Embryonic facial prominence (tissue), 1 donor: ENCODE results near the gene RNF128.
"Not testable (repeated sequence)": the region's sequence is repeated elsewhere in the genome, so short reads cannot be mapped to it uniquely, and the experiment has no call there.

Source experiments
- DNase-seq: peaks from one replicate; pipeline ENCODE4 v3.0.0-alpha.2; 2016; ENCODE audit errors: extremely low spot score

The RNF128 gene

GRCh38 chrX:106748377-106748776 is 21.9 kb downstream of the RNF128 start:
- DNase-seq: no peak

- DNase-seq: no peak
Measured at GRCh38 chrX:106751407-106751806, 24.9 kb downstream of the RNF128 start.

- no peak for DNase-seq
Measured at GRCh38 chrX:106752101-106752678, 25.7 kb downstream of the RNF128 start.

GRCh38 chrX:106769288-106769687 is 42.8 kb downstream of the RNF128 start:
- not testable (repeated sequence) for DNase-seq

GRCh38 chrX:106774981-106775380 is 48.5 kb downstream of the RNF128 start:
- DNase-seq: no peak

GRCh38 chrX:106780264-106780663 is 53.8 kb downstream of the RNF128 start:
- no peak for DNase-seq

GRCh38 chrX:106780664-106781377 is 54.3 kb downstream of the RNF128 start:
- no peak for DNase-seq

- no peak for DNase-seq
Measured at GRCh38 chrX:106783716-106784115, 57.2 kb downstream of the RNF128 start.

GRCh38 chrX:106791495-106791894 is 65.0 kb downstream of the RNF128 start:
- no peak for DNase-seq

- DNase-seq: no peak
Measured at GRCh38 chrX:106802063-106802387, 75.5 kb downstream of the RNF128 start.

- DNase-seq: peak; percentile 75
Measured at GRCh38 chrX:106802388-106803275, 76.1 kb downstream of the RNF128 start, which contains the start of gene TBC1D8B. TBC1D8B (plus strand) TSS chrX:106802673; CDS start chrX:106802854, 181 bp downstream.

GRCh38 chrX:106811131-106811910 is 84.8 kb downstream of the RNF128 start:
- no peak for DNase-seq

- not testable (repeated sequence) for DNase-seq
Measured at GRCh38 chrX:106812930-106813329, 86.4 kb downstream of the RNF128 start.

- DNase-seq: not testable (repeated sequence)
Measured at GRCh38 chrX:106814093-106814492, 87.6 kb downstream of the RNF128 start.
